ENCODE measurements around the gene DNM2.
"Not testable (repeated sequence)": the region's sequence is repeated elsewhere in the genome, so short reads cannot be mapped to it uniquely, and the experiment has no call there.

DNM2 gene

GRCh38 chr19:10727685-10728201 is 9.9 kb downstream of the DNM2 start:
- no peak for DNase-seq

GRCh38 chr19:10729411-10729810 is 11.5 kb downstream of the DNM2 start:
- no peak for DNase-seq

GRCh38 chr19:10730932-10731331 is 13.1 kb downstream of the DNM2 start:
- no peak for DNase-seq

GRCh38 chr19:10735741-10736140 is 17.9 kb downstream of the DNM2 start:
- no peak for DNase-seq

- DNase-seq, result no peak
Observed at GRCh38 chr19:10736189-10736588, 18.3 kb downstream of the DNM2 start.

- DNase-seq, result no peak
Observed at GRCh38 chr19:10736916-10737551, 19.2 kb downstream of the DNM2 start.

GRCh38 chr19:10737722-10738121 is 19.8 kb downstream of the DNM2 start:
- no peak for DNase-seq

- no peak for DNase-seq
Observed at GRCh38 chr19:10740798-10741197, 22.9 kb downstream of the DNM2 start.

GRCh38 chr19:10742476-10742875 is 24.6 kb downstream of the DNM2 start:
- no peak for DNase-seq

GRCh38 chr19:10744253-10744798 is 26.4 kb downstream of the DNM2 start:
- DNase-seq, result no peak

GRCh38 chr19:10744801-10745293 is 27.0 kb downstream of the DNM2 start:
- DNase-seq, result no peak

- DNase-seq, result not testable (repeated sequence)
Observed at GRCh38 chr19:10746437-10746836, 28.6 kb downstream of the DNM2 start.

- DNase-seq, result no peak
Observed at GRCh38 chr19:10747271-10747670, 29.4 kb downstream of the DNM2 start.

GRCh38 chr19:10747674-10748073 is 29.8 kb downstream of the DNM2 start:
- no peak for DNase-seq

- no peak for DNase-seq
Observed at GRCh38 chr19:10748195-10748926, 30.5 kb downstream of the DNM2 start.

- DNase-seq, result peak; percentile 30
Observed at GRCh38 chr19:10748927-10749434, 31.1 kb downstream of the DNM2 start.

- no peak for DNase-seq
Observed at GRCh38 chr19:10749435-10750384, 31.8 kb downstream of the DNM2 start.

- no peak for DNase-seq
Observed at GRCh38 chr19:10751109-10751953, 33.5 kb downstream of the DNM2 start.

- no peak for DNase-seq
Observed at GRCh38 chr19:10752237-10752912, 34.5 kb downstream of the DNM2 start.

- no peak for DNase-seq
Observed at GRCh38 chr19:10752913-10753704, 35.2 kb downstream of the DNM2 start.

All from NCI-H1092 treated with DMSO at 0.1 percent for 48 hours (cell line).